IMR-90 (cell line): ENCODE data around the gene NPFFR1. TPM values are rescaled to one million over a fixed set of nuclear protein-coding genes. Genes with fewer than 3 reads are reported as not detected.

ENCODE experiments used
- ATAC-seq: fragments of 200-7000 bp; cut with Tn5 transposase; 2 replicates; pipeline ENCODE4 v1.9.1; 2020; ENCODE audit warnings: low read depth, mild to moderate bottlenecking, moderate library complexity
- BruUV-seq: library from RNA; stranded (reverse); fragments of 400-500 nt; replicated peaks from 2 replicates; lab custom pipeline; 2021; lab: Mats Ljungman, UMichigan
- CTCF ChIA-PET: fragments of 300-600 bp; formaldehyde crosslinking; extraction: SDS; loops from one replicate; lab custom pipeline; 2021; ENCODE audit warnings: antibody characterized with exemption; lab: Yijun Ruan, JAX
- POLR2A ChIA-PET: fragments of 300-600 bp; sonication (Branson Sonifier 250); formaldehyde crosslinking; loops from one replicate; lab custom pipeline; 2022; ENCODE audit warnings: antibody characterized with exemption; ENCODE audit not compliant: unreplicated experiment; lab: Charles Lee
- DNase-seq: peaks from one replicate; pipeline ENCODE4 v3.0.0; 2013
- H2AFZ ChIP-seq: replicated peaks from 2 replicates; pipeline ENCODE3; 2013; ENCODE audit warnings: low read length, mild to moderate bottlenecking; ENCODE audit not compliant: poor library complexity
- H2AK5ac ChIP-seq: 2 replicates; pipeline ENCODE4 v1.6.1; 2013; ENCODE audit warnings: low read depth, low read length, inconsistent platforms
- H2AK9ac ChIP-seq: replicated peaks from 2 replicates; pipeline ENCODE3; 2013; ENCODE audit warnings: mild to moderate bottlenecking, low read depth, low read length, moderate library complexity; ENCODE audit not compliant: poor library complexity
- H2BK120ac ChIP-seq: 2 replicates; pipeline ENCODE4 v1.6.1; 2013; ENCODE audit warnings: low read depth, low read length, inconsistent platforms
- H2BK15ac ChIP-seq: 3 replicates; pipeline ENCODE4 v1.6.1; 2013; ENCODE audit warnings: low read depth, low read length, inconsistent platforms
- H2BK20ac ChIP-seq: 2 replicates; pipeline ENCODE4 v1.6.1; 2013; ENCODE audit warnings: low read depth, mild to moderate bottlenecking, inconsistent platforms, low read length, moderate library complexity
- H2BK5ac ChIP-seq: 2 replicates; pipeline ENCODE4 v1.6.1; 2013; ENCODE audit warnings: mild to moderate bottlenecking, low read depth, low read length, inconsistent platforms; ENCODE audit not compliant: poor library complexity, severe bottlenecking
- H3K14ac ChIP-seq: replicated peaks from 2 replicates; pipeline ENCODE4 v1.6.1; 2013; ENCODE audit warnings: low read depth, low read length, inconsistent platforms
- H3K18ac ChIP-seq: 2 replicates; pipeline ENCODE4 v1.6.1; 2013; ENCODE audit warnings: low read depth, low read length, control low read depth
- H3K23ac ChIP-seq: 2 replicates; pipeline ENCODE4 v1.6.1; 2013; ENCODE audit warnings: low read depth, low read length, inconsistent platforms
- H3K27ac ChIP-seq: 2 replicates; pipeline ENCODE4 v1.5.1; 2013; ENCODE audit warnings: mild to moderate bottlenecking, control low read depth, low read length; ENCODE audit not compliant: insufficient read depth
- H3K27me3 ChIP-seq: 2 replicates; pipeline ENCODE4 v1.6.1; 2013; ENCODE audit warnings: low read length; ENCODE audit not compliant: control insufficient read depth, insufficient read depth
- H3K36me3 ChIP-seq: 2 replicates; pipeline ENCODE4 v1.6.1; 2013; ENCODE audit warnings: low read length, mixed read lengths; ENCODE audit not compliant: control insufficient read depth, insufficient read depth
- H3K4ac ChIP-seq: 2 replicates; pipeline ENCODE4 v1.6.1; 2013; ENCODE audit warnings: low read depth, low read length, inconsistent platforms
- H3K4me1 ChIP-seq: 2 replicates; pipeline ENCODE4 v1.6.1; 2013; ENCODE audit warnings: low read length, mixed read lengths; ENCODE audit not compliant: control insufficient read depth, insufficient read depth
- H3K4me2 ChIP-seq: 2 replicates; pipeline ENCODE4 v1.6.1; 2013; ENCODE audit warnings: low read depth, mild to moderate bottlenecking, control low read depth, low read length, moderate library complexity
- H3K4me3 ChIP-seq: 2 replicates; pipeline ENCODE4 v1.5.1; 2013; ENCODE audit warnings: low read depth, mild to moderate bottlenecking, control low read depth, low read length, moderate library complexity; ENCODE audit not compliant: insufficient read depth
- H3K56ac ChIP-seq: 2 replicates; pipeline ENCODE4 v1.6.1; 2013; ENCODE audit warnings: low read length, inconsistent platforms; ENCODE audit not compliant: insufficient read depth; ENCODE audit errors: extremely low read depth
- H3K79me1 ChIP-seq, 2 experiments: 2 replicates each; pipeline ENCODE4 v1.6.1; 2013; ENCODE audit warnings: low read length in 2 of 2, inconsistent platforms in 1 of 2, low read depth in 1 of 2
- H3K9ac ChIP-seq: 2 replicates; pipeline ENCODE4 v1.6.1; 2013; ENCODE audit warnings: low read depth, low read length, control low read depth
- H3K9me1 ChIP-seq: 2 replicates; pipeline ENCODE4 v1.6.1; 2013; ENCODE audit warnings: low read length, inconsistent platforms; ENCODE audit not compliant: insufficient read depth
- H3K9me3 ChIP-seq: 2 replicates; pipeline ENCODE4 v1.6.1; 2013; ENCODE audit warnings: low read length; ENCODE audit not compliant: control insufficient read depth, insufficient read depth
- H4K20me1 ChIP-seq: 2 replicates; pipeline ENCODE4 v1.6.1; 2013; ENCODE audit warnings: low read length, inconsistent platforms; ENCODE audit not compliant: insufficient read depth
- H4K5ac ChIP-seq: 2 replicates; pipeline ENCODE4 v1.6.1; 2013; ENCODE audit warnings: mild to moderate bottlenecking, low read depth, low read length, control low read depth
- H4K8ac ChIP-seq, 2 experiments: 2 replicates each; pipeline ENCODE4 v1.6.1; 2013; ENCODE audit warnings: low read depth in 2 of 2, low read length in 2 of 2, control low read depth in 1 of 2, inconsistent platforms in 1 of 2
- H4K91ac ChIP-seq: 2 replicates; pipeline ENCODE4 v1.6.1; 2013; ENCODE audit warnings: low read depth, low read length, inconsistent platforms; ENCODE audit not compliant: insufficient read depth
- BHLHE40 ChIP-seq: fragments of 150-350 bp; IDR thresholded peaks from 2 replicates; pipeline ENCODE4 v1.6.1; 2016; ENCODE audit warnings: mild to moderate bottlenecking, low read depth, low read length
- CEBPB ChIP-seq: IDR thresholded peaks from 2 replicates; pipeline ENCODE4 v1.6.1; 2012; ENCODE audit warnings: low read depth, low read length, improper control_type of control experiment
- CHD1 ChIP-seq: IDR thresholded peaks from 2 replicates; pipeline ENCODE4 v1.6.1; 2012; ENCODE audit warnings: low read depth, low read length, improper control_type of control experiment
- FOS ChIP-seq: fragments of 150-350 bp; IDR thresholded peaks from 2 replicates; pipeline ENCODE4 v1.6.1; 2016; ENCODE audit warnings: low read depth, low read length
- MAFK ChIP-seq: IDR thresholded peaks from 2 replicates; pipeline ENCODE4 v1.6.1; 2012; ENCODE audit warnings: low read depth, low read length, improper control_type of control experiment
- MAZ ChIP-seq: IDR thresholded peaks from 2 replicates; pipeline ENCODE4 v1.6.1; 2012; ENCODE audit warnings: low read depth, mild to moderate bottlenecking, low read length, improper control_type of control experiment, moderate library complexity, borderline replicate concordance
- MXI1 ChIP-seq: IDR thresholded peaks from 2 replicates; pipeline ENCODE4 v1.6.1; 2012; ENCODE audit warnings: low read depth, mild to moderate bottlenecking, low read length, moderate library complexity, borderline replicate concordance
- NFE2L2 ChIP-seq: fragments of 150-350 bp; IDR thresholded peaks from 2 replicates; pipeline ENCODE4 v1.6.1; 2016; ENCODE audit warnings: low read depth, mild to moderate bottlenecking, low read length
- POLR2A ChIP-seq: IDR thresholded peaks from 2 replicates; pipeline ENCODE4 v1.6.1; 2012; ENCODE audit warnings: mild to moderate bottlenecking, low read depth, low read length
- RAD21 ChIP-seq: IDR thresholded peaks from 2 replicates; pipeline ENCODE4 v1.6.1; 2012; ENCODE audit warnings: low read length, improper control_type of control experiment
- RCOR1 ChIP-seq: IDR thresholded peaks from 2 replicates; pipeline ENCODE4 v1.6.1; 2012; ENCODE audit warnings: mild to moderate bottlenecking, low read length, improper control_type of control experiment; ENCODE audit not compliant: insufficient replicate concordance
- RFX5 ChIP-seq: IDR thresholded peaks from 2 replicates; pipeline ENCODE4 v1.8.0; 2012; ENCODE audit warnings: low read depth, mild to moderate bottlenecking, low read length, moderate library complexity
- SMC3 ChIP-seq: fragments of 150-350 bp; IDR thresholded peaks from 2 replicates; pipeline ENCODE4 v1.6.1; 2016; ENCODE audit warnings: low read depth, mild to moderate bottlenecking, antibody characterized with exemption, low read length, moderate library complexity
- WGBS, 2 experiments: methylation state at CpG; one replicate each; pipeline versions ENCODE4 v1.1.5 to v1.1.7; 2013; ENCODE audit warnings: missing lambda C conversion rate in 2 of 2; ENCODE audit not compliant: insufficient read length in 1 of 2; ENCODE audit errors: extremely low coverage in 2 of 2; 5-methylcytosine and 5-hydroxymethylcytosine counted together
- dilution Hi-C: fragments of 300-500 bp; cut with HindIII; formaldehyde crosslinking; loops from one replicate; pipeline ENCODE4 v1.14.3; 2018; ENCODE audit warnings: low sequenced_read_pairs; ENCODE audit not compliant: unreplicated experiment
- in situ Hi-C: fragments of 300-500 bp; cut with MboI; formaldehyde crosslinking; loops from 3 replicates; pipeline ENCODE4 v1.14.3; 2019; ENCODE audit warnings: low sequenced_read_pairs, inconsistent platforms, mixed read lengths
- intact Hi-C: fragments of 100-400 bp; cut with micrococcal nuclease; formaldehyde crosslinking; loops from 2 replicates; pipeline ENCODE4 v1.10.0; 2022
- polyA plus RNA-seq, 3 experiments: library from polyadenylated mRNA; depleted of rRNA; stranded (reverse); fragments of >200 nt; gene quantifications; 2 replicates each; pipeline ENCODE4 v1.2.3, GENCODE V29; 2012; ENCODE audit warnings: low replicate concordance in 1 of 3
- total RNA-seq: library from RNA; depleted of rRNA; stranded (reverse); fragments of >200 nt; gene quantifications from 2 replicates; pipeline ENCODE4 v1.2.3, GENCODE V29; 2012
- TF ChIP-seq, protein P1 (sequence below): fragments of 150-350 bp; IDR thresholded peaks from 2 replicates; pipeline ENCODE4 v1.6.1; 2016; ENCODE audit warnings: low read depth, mild to moderate bottlenecking, low read length, moderate library complexity, borderline replicate concordance
- TF ChIP-seq, protein P2 (sequence below): conservative IDR thresholded peaks from 2 replicates; pipeline ENCODE4 v1.5.1; 2012; ENCODE audit warnings: mild to moderate bottlenecking, low read depth, low read length, improper control_type of control experiment
- TF ChIP-seq, protein P3 (sequence below): fragments of 150-350 bp; IDR thresholded peaks from 2 replicates; pipeline ENCODE4 v1.6.1; 2017; ENCODE audit warnings: mild to moderate bottlenecking, antibody characterized with exemption, low read length, low read depth

The NPFFR1 gene
- total and polyA plus RNA-seq, 2 of the 4 experiments (the other 2 are of a cell fraction) = not detected

GRCh38 chr10:70289739-70290138 lies 5.9 kb upstream of the NPFFR1 start:
- H2AFZ ChIP-seq = no peak overlapping the region

More at GRCh38 chr10:70289739-70290138, 5.9 kb upstream of the NPFFR1 start:
- no peak overlapping the region for H3K18ac ChIP-seq
- H3K36me3 ChIP-seq = no peaks in the 10 kb centered on the region
- no peak overlapping the region for H3K4me3 ChIP-seq
- WGBS, 2 experiments = 100% methylated on average over 1 of the region's 7 CpGs; no CpG with 5 or more reads in 1 of the 2 experiments
- no peak for TF ChIP-seq RFX5
- no peak for TF ChIP-seq POLR2A
- TF ChIP-seq CHD1 = no peak
- TF ChIP-seq, protein P1, sequence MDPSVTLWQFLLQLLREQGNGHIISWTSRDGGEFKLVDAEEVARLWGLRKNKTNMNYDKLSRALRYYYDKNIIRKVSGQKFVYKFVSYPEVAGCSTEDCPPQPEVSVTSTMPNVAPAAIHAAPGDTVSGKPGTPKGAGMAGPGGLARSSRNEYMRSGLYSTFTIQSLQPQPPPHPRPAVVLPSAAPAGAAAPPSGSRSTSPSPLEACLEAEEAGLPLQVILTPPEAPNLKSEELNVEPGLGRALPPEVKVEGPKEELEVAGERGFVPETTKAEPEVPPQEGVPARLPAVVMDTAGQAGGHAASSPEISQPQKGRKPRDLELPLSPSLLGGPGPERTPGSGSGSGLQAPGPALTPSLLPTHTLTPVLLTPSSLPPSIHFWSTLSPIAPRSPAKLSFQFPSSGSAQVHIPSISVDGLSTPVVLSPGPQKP = no peak
- TF ChIP-seq RAD21 = no peak
- no peak for TF ChIP-seq BHLHE40
- no peak for TF ChIP-seq RCOR1
- no peak for TF ChIP-seq SMC3
- TF ChIP-seq, protein P2, sequence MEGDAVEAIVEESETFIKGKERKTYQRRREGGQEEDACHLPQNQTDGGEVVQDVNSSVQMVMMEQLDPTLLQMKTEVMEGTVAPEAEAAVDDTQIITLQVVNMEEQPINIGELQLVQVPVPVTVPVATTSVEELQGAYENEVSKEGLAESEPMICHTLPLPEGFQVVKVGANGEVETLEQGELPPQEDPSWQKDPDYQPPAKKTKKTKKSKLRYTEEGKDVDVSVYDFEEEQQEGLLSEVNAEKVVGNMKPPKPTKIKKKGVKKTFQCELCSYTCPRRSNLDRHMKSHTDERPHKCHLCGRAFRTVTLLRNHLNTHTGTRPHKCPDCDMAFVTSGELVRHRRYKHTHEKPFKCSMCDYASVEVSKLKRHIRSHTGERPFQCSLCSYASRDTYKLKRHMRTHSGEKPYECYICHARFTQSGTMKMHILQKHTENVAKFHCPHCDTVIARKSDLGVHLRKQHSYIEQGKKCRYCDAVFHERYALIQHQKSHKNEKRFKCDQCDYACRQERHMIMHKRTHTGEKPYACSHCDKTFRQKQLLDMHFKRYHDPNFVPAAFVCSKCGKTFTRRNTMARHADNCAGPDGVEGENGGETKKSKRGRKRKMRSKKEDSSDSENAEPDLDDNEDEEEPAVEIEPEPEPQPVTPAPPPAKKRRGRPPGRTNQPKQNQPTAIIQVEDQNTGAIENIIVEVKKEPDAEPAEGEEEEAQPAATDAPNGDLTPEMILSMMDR = no peak
- TF ChIP-seq NFE2L2 = no peak
- no peak for TF ChIP-seq MAZ
- TF ChIP-seq MXI1 = no peak
- no peak for TF ChIP-seq FOS
- no peak for TF ChIP-seq MAFK
- TF ChIP-seq CEBPB = no peak
- TF ChIP-seq, protein P3, sequence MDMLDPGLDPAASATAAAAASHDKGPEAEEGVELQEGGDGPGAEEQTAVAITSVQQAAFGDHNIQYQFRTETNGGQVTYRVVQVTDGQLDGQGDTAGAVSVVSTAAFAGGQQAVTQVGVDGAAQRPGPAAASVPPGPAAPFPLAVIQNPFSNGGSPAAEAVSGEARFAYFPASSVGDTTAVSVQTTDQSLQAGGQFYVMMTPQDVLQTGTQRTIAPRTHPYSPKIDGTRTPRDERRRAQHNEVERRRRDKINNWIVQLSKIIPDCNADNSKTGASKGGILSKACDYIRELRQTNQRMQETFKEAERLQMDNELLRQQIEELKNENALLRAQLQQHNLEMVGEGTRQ = no peak
- H3K9me3 ChIP-seq = no peaks in the 10 kb centered on the region
- H3K79me1 ChIP-seq = no peaks in the 10 kb centered on the region
- H3K56ac ChIP-seq = no peak overlapping the region
- H2AK9ac ChIP-seq = no peak overlapping the region
- H3K14ac ChIP-seq = no peak overlapping the region
- no peak overlapping the region for H2BK20ac ChIP-seq
- H2BK120ac ChIP-seq = peak overlapping the region; percentile 25; the same call in 1 of the 2 replicates
- no peak overlapping the region for H3K23ac ChIP-seq
- no peaks in the 10 kb centered on the region; the same call in 1 of the 2 replicates for H3K4me1 ChIP-seq
- H3K4me2 ChIP-seq = no peak overlapping the region
- H2BK5ac ChIP-seq = no peak overlapping the region
- H2AK5ac ChIP-seq = peak overlapping the region; percentile 90
- dilution Hi-C loops (no loop called here), intact Hi-C loops (no loop called here), in situ Hi-C loops (no loop called here)
- H3K4ac ChIP-seq = peak overlapping the region; percentile 10; the same call in 1 of the 2 replicates
- no peak overlapping the region for H4K5ac ChIP-seq
- peaks cover 21% of the 10 kb centered on the region for H3K27me3 ChIP-seq
- H4K8ac ChIP-seq = no peak overlapping the region
- H3K9me1 ChIP-seq = peaks cover 2% of the 10 kb centered on the region; the same call in 1 of the 2 replicates
- H4K91ac ChIP-seq = no peak overlapping the region
- no peaks in the 10 kb centered on the region for H4K20me1 ChIP-seq
- no peak overlapping the region for H3K9ac ChIP-seq
- no TSS peak for BruUV-seq
- no peak overlapping the region for H3K27ac ChIP-seq
- ATAC-seq = no peak
- CTCF ChIA-PET = no interaction called here
- H2BK15ac ChIP-seq = no peak overlapping the region; the same call in 2 of the 3 replicates
- DNase-seq = no peak
- POLR2A ChIA-PET = no interaction called here
